GM12801 (cell line): ENCODE data around the gene ZBTB4.

Source experiments
- CTCF ChIP-seq: IDR thresholded peaks from one replicate; pipeline ENCODE4 v1.5.1; 2011; ENCODE audit warnings: control low read depth; ENCODE audit not compliant: insufficient read length; ENCODE audit errors: extremely low read depth

ZBTB4 gene

DNA sequence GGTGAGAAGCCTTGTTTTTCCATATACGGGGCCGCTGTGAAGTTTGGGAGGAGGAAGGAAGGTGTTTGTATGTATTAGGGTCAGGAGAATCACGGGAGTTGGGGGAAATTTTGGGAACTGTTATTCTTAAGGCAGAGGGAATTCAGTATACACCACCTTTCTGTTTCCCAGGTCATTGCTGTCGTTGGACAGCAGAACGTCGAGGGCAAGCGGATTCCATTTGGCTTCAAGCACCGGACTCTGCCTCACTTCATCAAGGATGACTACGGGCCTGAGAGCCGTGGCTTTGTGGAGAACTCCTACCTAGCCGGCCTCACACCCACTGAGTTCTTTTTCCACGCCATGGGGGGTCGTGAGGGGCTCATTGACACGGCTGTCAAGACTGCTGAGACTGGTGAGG is 22.3 kb upstream of the ZBTB4 start:
- no peak for TF ChIP-seq CTCF

- no peak for TF ChIP-seq CTCF
Measured at GRCh38 chr17:7499161-7499560, 19.7 kb upstream of the ZBTB4 start.

GRCh38 chr17:7497636-7498035 is 18.2 kb upstream of the ZBTB4 start:
- no peak for TF ChIP-seq CTCF

GRCh38 chr17:7497228-7497627 is 17.8 kb upstream of the ZBTB4 start:
- TF ChIP-seq CTCF = no peak

DNA sequence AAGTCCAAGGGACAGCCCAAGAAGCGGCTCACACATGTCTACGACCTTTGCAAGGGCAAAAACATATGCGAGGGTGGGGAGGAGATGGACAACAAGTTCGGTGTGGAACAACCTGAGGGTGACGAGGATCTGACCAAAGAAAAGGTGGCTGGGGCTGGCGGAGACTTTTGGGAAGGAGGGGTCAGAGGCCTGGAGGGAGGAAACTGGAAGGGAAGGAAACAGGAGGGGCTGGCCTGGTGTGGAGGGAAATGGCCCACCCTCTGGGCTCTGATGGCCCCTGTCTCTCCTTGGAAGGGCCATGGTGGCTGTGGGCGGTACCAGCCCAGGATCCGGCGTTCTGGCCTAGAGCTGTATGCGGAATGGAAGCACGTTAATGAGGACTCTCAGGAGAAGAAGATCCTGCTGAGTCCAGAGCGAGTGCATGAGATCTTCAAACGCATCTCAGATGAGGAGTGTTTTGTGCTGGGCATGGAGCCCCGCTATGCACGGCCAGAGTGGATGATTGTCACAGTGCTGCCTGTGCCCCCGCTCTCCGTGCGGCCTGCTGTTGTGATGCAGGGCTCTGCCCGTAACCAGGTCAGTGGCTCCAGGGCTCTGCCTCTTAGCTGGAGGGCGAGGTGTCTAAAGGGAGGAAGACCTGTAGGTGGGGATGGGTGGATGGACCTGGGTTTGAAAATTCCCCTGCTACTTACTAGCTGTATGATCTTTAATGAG is 17.2 kb upstream of the ZBTB4 start:
- no peak for TF ChIP-seq CTCF

- no peak for TF ChIP-seq CTCF
Measured at GRCh38 chr17:7495906-7496434, 16.5 kb upstream of the ZBTB4 start.

GRCh38 chr17:7493941-7494340 is 14.5 kb upstream of the ZBTB4 start:
- no peak for TF ChIP-seq CTCF
